H1 (cell line): ENCODE measurements around the gene TWNK. TPM values are rescaled to one million over a fixed set of nuclear protein-coding genes. Genes with fewer than 3 reads are reported as not detected.

Experiments
- CTCF ChIA-PET: fragments of 300-600 bp; sonication (Branson Sonifier 250); formaldehyde crosslinking; loops from one replicate; lab custom pipeline; 2021; ENCODE audit not compliant: partially characterized antibody; lab: Charles Lee
- POLR2A ChIA-PET: fragments of 300-600 bp; sonication (Branson Sonifier 250); formaldehyde crosslinking; loops from one replicate; lab custom pipeline; 2021; ENCODE audit warnings: inconsistent platforms; ENCODE audit not compliant: partially characterized antibody; lab: Charles Lee
- DNase-seq, 2 experiments: peaks; one replicate each; pipeline versions ENCODE4 v3.0.0 to v3.0.0-alpha.2; 2010 to 2022; ENCODE audit warnings: low spot score in 2 of 2, low read depth in 1 of 2, mixed read lengths in 1 of 2
- FAIRE-seq: peaks from 2 replicates; lab custom pipeline; 2011; peaks lifted over from hg19 to GRCh38; lab: Jason Lieb, UNC
- H2AFZ ChIP-seq: 2 replicates; pipeline ENCODE4 v1.8.1; 2012; ENCODE audit warnings: low read length, inconsistent platforms
- H2AK5ac ChIP-seq: 2 replicates; pipeline ENCODE4 v1.6.1; 2013; ENCODE audit warnings: low read depth, low read length
- H2BK120ac ChIP-seq: replicated peaks from 2 replicates; pipeline ENCODE3; 2013; ENCODE audit warnings: low read depth, low read length, inconsistent platforms
- H2BK12ac ChIP-seq: 2 replicates; pipeline ENCODE4 v1.6.1; 2013; ENCODE audit warnings: low read depth, low read length
- H2BK15ac ChIP-seq: 2 replicates; pipeline ENCODE4 v1.6.1; 2013; ENCODE audit warnings: low read length
- H2BK20ac ChIP-seq: 2 replicates; pipeline ENCODE4 v1.6.1; 2013; ENCODE audit warnings: low read length
- H2BK5ac ChIP-seq: 2 replicates; pipeline ENCODE4 v1.6.1; 2013; ENCODE audit warnings: low read depth, low read length
- H3K14ac ChIP-seq: 2 replicates; pipeline ENCODE4 v1.6.1; 2013; ENCODE audit warnings: inconsistent platforms; ENCODE audit not compliant: insufficient read length
- H3K18ac ChIP-seq: 2 replicates; pipeline ENCODE4 v1.6.1; 2013; ENCODE audit warnings: low read length; ENCODE audit errors: extremely low read depth
- H3K23ac ChIP-seq: 2 replicates; pipeline ENCODE4 v1.6.1; 2013; ENCODE audit warnings: inconsistent platforms; ENCODE audit not compliant: insufficient read length
- H3K23me2 ChIP-seq: 2 replicates; pipeline ENCODE4 v1.6.1; 2013; ENCODE audit warnings: low read depth, low read length
- H3K27ac ChIP-seq: 2 replicates; pipeline ENCODE4 v1.6.1; 2011; ENCODE audit warnings: low read depth, low read length, inconsistent platforms
- H3K27me3 ChIP-seq, 4 experiments: replicated peaks in 1 of 4; 1 replicate in 1 of 4; 2 replicates in 3 of 4; pipeline versions ENCODE4 v1.6.1 to v1.8.1; 2011 to 2013; ENCODE audit warnings: low read length in 3 of 4, mild to moderate bottlenecking in 3 of 4, inconsistent platforms in 2 of 4, mixed read lengths in 2 of 4, moderate library complexity in 1 of 4; ENCODE audit not compliant: control insufficient read depth in 3 of 4, insufficient read depth in 3 of 4; ENCODE audit errors: extremely low read depth in 1 of 4
- H3K36me3 ChIP-seq, 4 experiments: 2 replicates each; pipeline versions ENCODE4 v1.6.1 to v1.8.1; 2011 to 2013; ENCODE audit warnings: mild to moderate bottlenecking in 4 of 4, low read length in 3 of 4, moderate library complexity in 2 of 4, control low read depth in 1 of 4, inconsistent platforms in 1 of 4; ENCODE audit not compliant: insufficient read depth in 4 of 4, control insufficient read depth in 2 of 4
- H3K4ac ChIP-seq: replicated peaks from 2 replicates; pipeline ENCODE3; 2013; ENCODE audit warnings: low read length, low read depth, mixed read lengths, inconsistent platforms; ENCODE audit not compliant: insufficient read length
- H3K4me1 ChIP-seq, 4 experiments: replicated peaks in 1 of 4; 1 replicate in 1 of 4; 2 replicates in 3 of 4; pipeline versions ENCODE4 v1.6.1 to v1.8.1; 2011 to 2013; ENCODE audit warnings: low read length in 3 of 4, inconsistent platforms in 2 of 4, mixed read lengths in 1 of 4; ENCODE audit not compliant: insufficient read depth in 4 of 4, control insufficient read depth in 3 of 4
- H3K4me2 ChIP-seq, 2 experiments: 2 replicates each; pipeline versions ENCODE4 v1.6.1 to v1.8.1; 2011 to 2013; ENCODE audit warnings: low read depth in 2 of 2, low read length in 2 of 2, control low read depth in 1 of 2, inconsistent platforms in 1 of 2, mild to moderate bottlenecking in 1 of 2; ENCODE audit not compliant: insufficient read depth in 1 of 2
- H3K4me3 ChIP-seq, 4 experiments: fragments of 200-600, 300-600 bp in 1 of 4; sonication (generic), shearing (Covaris generic), sonication (Bioruptor Twin) in 1 of 4; 2 replicates each; pipeline versions ENCODE4 v1.5.1 to v1.8.1; 2011 to 2016; ENCODE audit warnings: low read length in 4 of 4, low read depth in 3 of 4, control low read depth in 2 of 4, inconsistent platforms in 2 of 4, mild to moderate bottlenecking in 2 of 4, mixed read lengths in 1 of 4, moderate library complexity in 1 of 4; ENCODE audit not compliant: insufficient read depth in 2 of 4; ENCODE audit errors: extremely low read depth in 1 of 4
- H3K56ac ChIP-seq: replicated peaks from 2 replicates; pipeline ENCODE3; 2013; ENCODE audit warnings: low read depth, mild to moderate bottlenecking, mixed read lengths, low read length, inconsistent platforms; ENCODE audit not compliant: insufficient read length
- H3K79me1 ChIP-seq: 2 replicates; pipeline ENCODE4 v1.6.1; 2013; ENCODE audit warnings: low read depth, low read length, control low read depth
- H3K79me2 ChIP-seq, 2 experiments: 2 replicates each; pipeline versions ENCODE4 v1.6.1 to v1.8.1; 2012 to 2013; ENCODE audit warnings: low read length in 2 of 2, mild to moderate bottlenecking in 2 of 2, inconsistent platforms in 1 of 2; ENCODE audit not compliant: insufficient read depth in 2 of 2, control insufficient read depth in 1 of 2
- H3K9ac ChIP-seq, 4 experiments: replicated peaks in 1 of 4; 1 replicate in 1 of 4; 2 replicates in 3 of 4; pipeline versions ENCODE4 v1.6.1 to v1.8.1; 2011 to 2013; ENCODE audit warnings: low read depth in 3 of 4, low read length in 3 of 4, control low read depth in 2 of 4, mild to moderate bottlenecking in 2 of 4, moderate library complexity in 2 of 4, inconsistent platforms in 1 of 4; ENCODE audit errors: extremely low read depth in 1 of 4
- H3K9me3 ChIP-seq, 2 experiments: 2 replicates each; pipeline versions ENCODE4 v1.6.1 to v1.8.1; 2012 to 2013; ENCODE audit warnings: mild to moderate bottlenecking in 2 of 2, moderate library complexity in 2 of 2, control low read depth in 1 of 2, inconsistent platforms in 1 of 2, low read depth in 1 of 2, low read length in 1 of 2, mixed read lengths in 1 of 2; ENCODE audit not compliant: insufficient read depth in 2 of 2
- H4K20me1 ChIP-seq, 2 experiments: replicated peaks in 1 of 2; 2 replicates each; pipeline versions ENCODE3 to v1.8.1; 2011 to 2013; ENCODE audit warnings: inconsistent platforms in 2 of 2, low read length in 2 of 2, mild to moderate bottlenecking in 1 of 2; ENCODE audit not compliant: insufficient read depth in 2 of 2, control insufficient read depth in 1 of 2
- H4K5ac ChIP-seq: 2 replicates; pipeline ENCODE4 v1.6.1; 2013; ENCODE audit warnings: low read length, low read depth, mixed read lengths, inconsistent platforms; ENCODE audit not compliant: insufficient read length
- H4K8ac ChIP-seq: 2 replicates; pipeline ENCODE4 v1.8.0; 2013; ENCODE audit warnings: mild to moderate bottlenecking, moderate library complexity, low read length, inconsistent platforms; ENCODE audit not compliant: insufficient read depth; ENCODE audit errors: extremely low read depth
- H4K91ac ChIP-seq: replicated peaks from 2 replicates; pipeline ENCODE3; 2013; ENCODE audit warnings: low read length, mixed read lengths, inconsistent platforms; ENCODE audit not compliant: insufficient read length
- ASH2L ChIP-seq: fragments of 200-600, 300-600 bp; sonication (generic); IDR thresholded peaks from one replicate; pipeline ENCODE4 v1.7.1; 2017; ENCODE audit warnings: low read length
- CREB1 ChIP-seq: IDR thresholded peaks from 2 replicates; pipeline ENCODE4 v1.6.1; 2012; ENCODE audit warnings: inconsistent platforms
- CTCF ChIP-seq, 3 experiments: IDR thresholded peaks; 1 replicate in 2 of 3; 2 replicates in 1 of 3; pipeline versions ENCODE4 v1.5.1 to v1.6.1; 2011; ENCODE audit warnings: low read length in 3 of 3, mild to moderate bottlenecking in 3 of 3, inconsistent platforms in 2 of 3, low read depth in 1 of 3, moderate library complexity in 1 of 3; ENCODE audit not compliant: insufficient read depth in 1 of 3; ENCODE audit errors: control extremely low read depth in 1 of 3
- FOSL1 ChIP-seq: IDR thresholded peaks from 2 replicates; pipeline ENCODE4 v1.6.1; 2011; ENCODE audit warnings: mild to moderate bottlenecking, low read depth, low read length, moderate library complexity; ENCODE audit not compliant: insufficient read depth
- PHF8 ChIP-seq: fragments of 200-600 bp; sonication (generic); conservative IDR thresholded peaks from 2 replicates; pipeline ENCODE4 v1.7.1; 2012; ENCODE audit warnings: low read depth, mild to moderate bottlenecking, inconsistent platforms, low read length, moderate library complexity
- POU5F1 ChIP-seq: IDR thresholded peaks from 2 replicates; pipeline ENCODE4 v1.6.1; 2011; ENCODE audit warnings: low read depth, mild to moderate bottlenecking, low read length, moderate library complexity
- SIRT6 ChIP-seq: IDR thresholded peaks from one replicate; pipeline ENCODE4 v1.7.1; 2012; ENCODE audit warnings: low read length, inconsistent platforms
- TCF12 ChIP-seq: IDR thresholded peaks from 2 replicates; pipeline ENCODE4 v1.6.1; 2011; ENCODE audit warnings: low read depth, mild to moderate bottlenecking, low read length
- WGBS, 2 experiments: shearing (Covaris generic) in 1 of 2; methylation state at CpG; one replicate each; pipeline versions ENCODE4 v1.1.6 to v1.1.7; 2013 to 2015; ENCODE audit warnings: low lambda C conversion rate in 2 of 2, mixed read lengths in 2 of 2, inconsistent platforms in 1 of 2, low coverage in 1 of 2, missing lambda C conversion rate in 1 of 2; ENCODE audit not compliant: insufficient replicate concordance in 2 of 2, insufficient coverage in 1 of 2, insufficient read length in 1 of 2; ENCODE audit errors: extremely low coverage in 1 of 2, missing lambda C conversion rate in 1 of 2; 5-methylcytosine and 5-hydroxymethylcytosine counted together
- polyA plus RNA-seq, 7 experiments: library from polyadenylated mRNA; depleted of rRNA in 3 of 7; stranded (reverse) in 5 of 7; unstranded in 2 of 7; fragments of >200 nt in 5 of 7; fragments of 200-250 nt in 2 of 7; gene quantifications; 1 replicate in 5 of 7; 2 replicates in 1 of 7; 4 replicates in 1 of 7; pipeline versions ENCODE4 v1.2.1 to v1.2.3, GENCODE V29; 2011 to 2013; ENCODE audit warnings: missing spikeins in 2 of 7, mixed read lengths in 2 of 7
- total RNA-seq: library from RNA; stranded (reverse); fragmentation: NEBNext Ultra II Directional; extraction: Animal tissue kit (Norgen Biotek cat#: 25700); gene quantifications from 2 replicates; pipeline ENCODE4 v1.2.1, GENCODE V29; 2021
- TF ChIP-seq, protein P1 (sequence below): IDR thresholded peaks from 2 replicates; pipeline ENCODE4 v1.6.1; 2011; ENCODE audit warnings: low read depth, mild to moderate bottlenecking, low read length; ENCODE audit not compliant: insufficient read depth

The TWNK gene
- total and polyA plus RNA-seq, 2 of the 8 experiments (the other 6 are each of a cell fraction or from before 2014, with no cell fraction given) = 15.4 to 32.5 TPM

DNA sequence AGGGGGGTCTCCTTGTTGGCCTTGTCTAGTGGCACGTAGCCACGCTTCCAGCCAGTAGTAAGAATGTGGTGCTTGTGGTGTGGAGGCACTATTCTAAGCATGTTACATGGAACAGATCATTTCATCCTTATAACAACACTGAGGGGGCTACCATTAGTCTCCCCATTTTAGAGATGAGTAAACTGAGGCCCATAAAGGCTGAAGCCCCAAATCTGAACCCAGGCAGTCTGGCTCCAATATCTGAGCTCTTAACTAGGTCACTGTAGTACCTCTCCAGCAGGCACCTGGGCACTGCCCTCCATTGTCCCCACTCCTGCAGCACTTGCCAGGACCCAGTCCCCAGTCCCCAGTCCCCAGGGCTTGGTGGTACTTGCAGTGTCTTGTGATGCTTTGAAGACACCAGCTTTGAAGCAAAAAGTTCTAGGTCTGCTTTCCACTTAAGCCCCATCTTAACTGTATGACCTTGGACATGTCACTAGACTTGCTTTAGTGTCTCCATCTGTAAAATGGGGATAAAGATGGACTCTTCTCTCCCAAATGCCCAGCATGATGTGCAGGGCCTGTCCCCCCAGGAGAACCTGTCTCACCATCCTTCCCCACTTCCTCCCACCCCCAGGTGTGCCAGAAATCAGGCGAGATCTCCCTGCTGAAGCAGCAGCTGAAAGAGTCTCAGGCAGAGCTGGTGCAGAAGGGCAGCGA, 18.7 kb downstream of the TWNK start:
- peaks cover 2 to 19% of the 10 kb centered on the region in 2 experiments for H4K20me1 ChIP-seq
- TF ChIP-seq CTCF (IDR thresholded peaks at IDR 0.05; ENCODE audit: control extremely low read depth in 1 of 3, insufficient read depth in 1 of 3, low read depth in 1 of 3, low read length in 3 of 3) (no peak), POU5F1 (no peak), FOSL1 (no peak), TCF12 (no peak), SIRT6 (no peak), ASH2L (no peak), PHF8 (no peak), CREB1 (no peak)
- TF ChIP-seq, protein P1, sequence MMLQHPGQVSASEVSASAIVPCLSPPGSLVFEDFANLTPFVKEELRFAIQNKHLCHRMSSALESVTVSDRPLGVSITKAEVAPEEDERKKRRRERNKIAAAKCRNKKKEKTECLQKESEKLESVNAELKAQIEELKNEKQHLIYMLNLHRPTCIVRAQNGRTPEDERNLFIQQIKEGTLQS = no peak

More for the DNA sequence above, 18.7 kb downstream of the TWNK start:
- no peak overlapping the region for H4K91ac ChIP-seq
- H3K4ac ChIP-seq = no peak overlapping the region
- no peak overlapping the region for H2BK12ac ChIP-seq
- H3K36me3 ChIP-seq = peaks cover 11 to 47% (median 31%) of the 10 kb centered on the region in 4 experiments; a peak in 7 of 8 replicates
- ChIA-PET CTCF (interaction anchor here (1.0 to 26.8 kb wide), 6 partner anchors 11 to 41 kb away, joined by 4 to 464 read pairs (median 11); partner anchors contain the start of genes LZTS2, MRPL43, PDZD7 and SFXN3), POLR2A (interaction anchor here (0.9 to 7.5 kb wide), 8 partner anchors 8 to 37 kb away, joined by 3 to 143 read pairs (median 4); partner anchors contain the start of genes LZTS2, MRPL43 and TWNK)
- H3K23me2 ChIP-seq = no peaks in the 10 kb centered on the region
- H2BK5ac ChIP-seq = no peak overlapping the region
- no peaks in the 10 kb centered on the region for H3K27me3 ChIP-seq
- H3K79me1 ChIP-seq = peaks cover 6% of the 10 kb centered on the region; the same call in 1 of the 2 replicates
- H3K9me3 ChIP-seq = no peaks in the 10 kb centered on the region
- H3K56ac ChIP-seq = no peak overlapping the region
- no peak overlapping the region for H3K23ac ChIP-seq
- no peak overlapping the region for H2BK15ac ChIP-seq
- WGBS, 2 experiments = 88% methylated on average over 4 of the region's 4 CpGs; no CpG with 5 or more reads in 1 of the 2 experiments
- no peak overlapping the region for H3K4me3 ChIP-seq
- no peak overlapping the region for H3K4me2 ChIP-seq
- no peak overlapping the region for H3K9ac ChIP-seq
- H3K4me1 ChIP-seq = peaks cover 0 to 9% (median 6%) of the 10 kb centered on the region in 4 experiments; a peak in 6 of 7 replicates
- no peak overlapping the region for H2BK120ac ChIP-seq
- peaks cover 0 to 18% of the 10 kb centered on the region in 2 experiments; a peak in 2 of 4 replicates for H3K79me2 ChIP-seq
- no peak overlapping the region for H3K18ac ChIP-seq
- no peak overlapping the region for H3K27ac ChIP-seq
- no peak for DNase-seq
- H4K8ac ChIP-seq = no peak overlapping the region
- H2BK20ac ChIP-seq = no peak overlapping the region
- H3K14ac ChIP-seq = no peak overlapping the region
- H2AFZ ChIP-seq = no peak overlapping the region
- H4K5ac ChIP-seq = no peak overlapping the region
- no peak overlapping the region for H2AK5ac ChIP-seq
- FAIRE-seq = no peak
